Measurements from ENCODE around the gene AGRP.

The AGRP gene

DNA sequence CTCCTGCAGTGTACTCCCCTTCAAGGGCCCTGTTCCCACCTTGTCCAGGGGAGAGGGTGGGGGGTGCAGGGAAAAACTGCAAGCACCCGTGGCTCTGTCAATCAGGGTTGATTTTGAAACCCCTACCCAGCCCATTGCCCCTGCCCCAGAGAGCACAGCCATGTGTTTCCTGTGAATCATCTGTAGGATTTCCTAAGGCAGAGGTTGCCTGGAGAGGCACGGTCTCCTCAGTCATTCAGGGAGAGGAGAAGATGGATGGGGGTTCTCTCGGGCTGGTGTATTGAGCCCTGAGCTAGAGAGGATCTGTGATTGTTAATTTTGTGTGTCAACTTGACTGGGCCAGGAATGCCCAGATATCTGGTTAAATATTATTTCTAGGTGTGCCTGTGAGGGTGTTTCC, 3.5 kb upstream of the AGRP start:
- H2BK12ac ChIP-seq (ENCODE audit: low read length), result no peak overlapping the region
- H3K9ac ChIP-seq (ENCODE audit: low read depth, low read length, poor library complexity), result no peak overlapping the region
- H3K9me3 ChIP-seq (replicated peaks in 1 of 2; ENCODE audit: control insufficient read depth in 2 of 2, insufficient read depth in 1 of 2, low read depth in 1 of 2, low read length in 2 of 2), result no peaks in the 10 kb centered on the region
- H3K27me3 ChIP-seq (ENCODE audit: control insufficient read depth in 3 of 3, insufficient read depth in 3 of 3, low read depth in 1 of 3, low read length in 3 of 3), result no peaks in the 10 kb centered on the region
- no peak overlapping the region for H3K27ac ChIP-seq (replicated peaks; ENCODE audit: low read length)
- H4K91ac ChIP-seq (ENCODE audit: low read depth, low read length, poor library complexity), result no peak overlapping the region
- no peak overlapping the region for H2BK120ac ChIP-seq (ENCODE audit: low read depth, low read length)
- no peak overlapping the region for H3K4ac ChIP-seq (ENCODE audit: low read length)
- no peak overlapping the region for H2BK15ac ChIP-seq (ENCODE audit: low read length)
- DNase-seq (ENCODE audit: low spot score), result no peak
- peaks cover 0 to 16% of the 10 kb centered on the region in 2 donors for H3K36me3 ChIP-seq (replicated peaks in 1 of 2; ENCODE audit: control insufficient read depth in 2 of 2, insufficient read depth in 2 of 2, low read length in 2 of 2)
- no peaks in the 10 kb centered on the region for H3K79me1 ChIP-seq (ENCODE audit: low read depth, low read length)
- H4K8ac ChIP-seq (ENCODE audit: low read depth, low read length), result no peak overlapping the region
- H2BK5ac ChIP-seq (ENCODE audit: low read length), result no peak overlapping the region
- no peak overlapping the region for H2AFZ ChIP-seq (ENCODE audit: low read length)
- no peak overlapping the region for H3K4me3 ChIP-seq (ENCODE audit: low read length in 2 of 2)
- peak overlapping the region; percentile 32 for H2AK5ac ChIP-seq (ENCODE audit: low read depth, low read length)
- no peak overlapping the region for H3K14ac ChIP-seq (ENCODE audit: low read length)
- no peak overlapping the region for H3K4me2 ChIP-seq (ENCODE audit: insufficient read depth, low read length, poor library complexity, severe bottlenecking)
- H3K23ac ChIP-seq (ENCODE audit: low read depth, low read length, poor library complexity), result no peak overlapping the region
- peaks cover 5 to 16% of the 10 kb centered on the region in 2 donors for H3K4me1 ChIP-seq (ENCODE audit: control insufficient read depth in 2 of 2, insufficient read depth in 1 of 2, low read depth in 1 of 2, low read length in 2 of 2)
- WGBS, 2 donors (ENCODE audit: extremely low coverage in 2 of 2, insufficient read length in 2 of 2, insufficient replicate concordance in 1 of 2), result no CpG with 5 or more reads among the region's 3 CpGs
- no peak overlapping the region for H3K18ac ChIP-seq (ENCODE audit: low read length)

GRCh38 chr16:67483731-67484525, 581 bp upstream of the AGRP start:
- no peak overlapping the region for H3K27ac ChIP-seq (replicated peaks; ENCODE audit: low read length)

DNA sequence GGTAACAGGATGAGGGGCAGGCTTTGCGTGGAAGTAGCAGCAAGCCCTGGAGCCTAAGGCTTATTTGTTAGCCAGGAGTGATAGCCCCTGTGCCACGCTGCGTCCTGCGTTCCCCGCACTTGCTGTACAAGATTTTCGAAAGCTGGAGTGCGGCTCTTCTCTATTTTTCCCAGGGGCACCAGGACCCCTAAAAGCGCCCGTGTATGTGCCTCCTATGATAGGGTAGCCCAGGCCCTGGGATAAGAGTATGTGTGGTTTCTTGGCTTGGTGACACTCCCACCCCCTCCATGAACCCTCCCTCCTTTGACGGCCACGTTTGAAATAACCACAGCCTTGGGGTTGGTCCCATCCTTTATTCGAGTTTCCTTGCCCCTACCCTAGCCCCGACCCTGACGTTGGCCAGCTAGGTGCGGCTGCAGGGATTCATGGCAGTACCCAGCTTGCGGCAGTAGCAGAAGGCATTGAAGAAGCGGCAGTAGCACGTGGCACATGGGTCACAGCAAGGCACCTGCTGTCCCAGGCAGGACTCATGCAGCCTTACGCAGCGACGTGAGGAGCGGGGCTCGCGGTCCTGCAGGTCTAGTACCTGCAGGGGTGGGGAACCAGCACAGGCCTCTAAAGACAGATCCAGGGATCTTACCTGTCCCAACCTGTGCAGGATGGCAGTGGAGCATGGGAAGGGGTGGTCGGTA, 968 bp downstream of the AGRP start:
- Histone ChIP-seq H3K79me1 (ENCODE audit: low read depth, low read length) (no peaks in the 10 kb centered on the region), H3K27ac (replicated peaks; ENCODE audit: low read length) (no peak overlapping the region), H2BK120ac (ENCODE audit: low read depth, low read length) (no peak overlapping the region), H3K4me1 (ENCODE audit: control insufficient read depth in 2 of 2, insufficient read depth in 1 of 2, low read depth in 1 of 2, low read length in 2 of 2) (peaks cover 3 to 14% of the 10 kb centered on the region in 2 donors), H2BK5ac (ENCODE audit: low read length) (no peak overlapping the region), H3K4me2 (ENCODE audit: insufficient read depth, low read length, poor library complexity, severe bottlenecking) (no peak overlapping the region), H3K9ac (ENCODE audit: low read depth, low read length, poor library complexity) (no peak overlapping the region), H2AK5ac (ENCODE audit: low read depth, low read length) (no peak overlapping the region), H3K4ac (ENCODE audit: low read length) (no peak overlapping the region), H3K27me3 (ENCODE audit: control insufficient read depth in 3 of 3, insufficient read depth in 3 of 3, low read depth in 1 of 3, low read length in 3 of 3) (no peaks in the 10 kb centered on the region), H3K14ac (ENCODE audit: low read length) (no peak overlapping the region), H4K91ac (ENCODE audit: low read depth, low read length, poor library complexity) (no peak overlapping the region), H3K9me3 (replicated peaks in 1 of 2; ENCODE audit: control insufficient read depth in 2 of 2, insufficient read depth in 1 of 2, low read depth in 1 of 2, low read length in 2 of 2) (no peaks in the 10 kb centered on the region), H2AFZ (ENCODE audit: low read length) (peak overlapping the region; percentile 82), H2BK12ac (ENCODE audit: low read length) (no peak overlapping the region), H3K23ac (ENCODE audit: low read depth, low read length, poor library complexity) (no peak overlapping the region), H2BK15ac (ENCODE audit: low read length) (no peak overlapping the region), H3K36me3 (replicated peaks in 1 of 2; ENCODE audit: control insufficient read depth in 2 of 2, insufficient read depth in 2 of 2, low read length in 2 of 2) (peaks cover 0 to 16% of the 10 kb centered on the region in 2 donors), H3K4me3 (ENCODE audit: low read length in 2 of 2) (peak overlapping the region in 1 of 2 donors; percentile 67), H4K8ac (ENCODE audit: low read depth, low read length) (no peak overlapping the region), H3K18ac (ENCODE audit: low read length) (no peak overlapping the region)
- no peak for DNase-seq (ENCODE audit: low spot score)
- no CpG with 5 or more reads among the region's 25 CpGs for WGBS, 2 donors (ENCODE audit: extremely low coverage in 2 of 2, insufficient read length in 2 of 2, insufficient replicate concordance in 1 of 2)

More at GRCh38 chr16:67483731-67484525, 581 bp upstream of the AGRP start:
- no CpG with 5 or more reads among the region's 12 CpGs for WGBS, 2 donors (ENCODE audit: extremely low coverage in 2 of 2, insufficient read length in 2 of 2, insufficient replicate concordance in 1 of 2)
- H2AFZ ChIP-seq (ENCODE audit: low read length), result no peak overlapping the region
- H3K23ac ChIP-seq (ENCODE audit: low read depth, low read length, poor library complexity), result no peak overlapping the region
- no peak overlapping the region for H2BK5ac ChIP-seq (ENCODE audit: low read length)
- no peak overlapping the region for H2AK5ac ChIP-seq (ENCODE audit: low read depth, low read length)
- no peak overlapping the region for H4K8ac ChIP-seq (ENCODE audit: low read depth, low read length)
- no peak overlapping the region for H3K4me2 ChIP-seq (ENCODE audit: insufficient read depth, low read length, poor library complexity, severe bottlenecking)
- no peak overlapping the region for H2BK15ac ChIP-seq (ENCODE audit: low read length)
- H3K9me3 ChIP-seq (replicated peaks in 1 of 2; ENCODE audit: control insufficient read depth in 2 of 2, insufficient read depth in 1 of 2, low read depth in 1 of 2, low read length in 2 of 2), result no peaks in the 10 kb centered on the region
- no peak overlapping the region for H3K14ac ChIP-seq (ENCODE audit: low read length)
- H3K4me1 ChIP-seq (ENCODE audit: control insufficient read depth in 2 of 2, insufficient read depth in 1 of 2, low read depth in 1 of 2, low read length in 2 of 2), result peaks cover 4 to 16% of the 10 kb centered on the region in 2 donors
- no peak overlapping the region for H2BK12ac ChIP-seq (ENCODE audit: low read length)
- DNase-seq (ENCODE audit: low spot score), result no peak
- no peaks in the 10 kb centered on the region for H3K79me1 ChIP-seq (ENCODE audit: low read depth, low read length)
- no peak overlapping the region for H3K4ac ChIP-seq (ENCODE audit: low read length)
- no peak overlapping the region for H2BK120ac ChIP-seq (ENCODE audit: low read depth, low read length)
- no peak overlapping the region for H4K91ac ChIP-seq (ENCODE audit: low read depth, low read length, poor library complexity)
- H3K27me3 ChIP-seq (ENCODE audit: control insufficient read depth in 3 of 3, insufficient read depth in 3 of 3, low read depth in 1 of 3, low read length in 3 of 3), result no peaks in the 10 kb centered on the region
- no peak overlapping the region for H3K18ac ChIP-seq (ENCODE audit: low read length)
- no peak overlapping the region for H3K9ac ChIP-seq (ENCODE audit: low read depth, low read length, poor library complexity)
- H3K36me3 ChIP-seq (replicated peaks in 1 of 2; ENCODE audit: control insufficient read depth in 2 of 2, insufficient read depth in 2 of 2, low read length in 2 of 2), result peaks cover 0 to 16% of the 10 kb centered on the region in 2 donors
- no peak overlapping the region for H3K4me3 ChIP-seq (ENCODE audit: low read length in 2 of 2)

DNA sequence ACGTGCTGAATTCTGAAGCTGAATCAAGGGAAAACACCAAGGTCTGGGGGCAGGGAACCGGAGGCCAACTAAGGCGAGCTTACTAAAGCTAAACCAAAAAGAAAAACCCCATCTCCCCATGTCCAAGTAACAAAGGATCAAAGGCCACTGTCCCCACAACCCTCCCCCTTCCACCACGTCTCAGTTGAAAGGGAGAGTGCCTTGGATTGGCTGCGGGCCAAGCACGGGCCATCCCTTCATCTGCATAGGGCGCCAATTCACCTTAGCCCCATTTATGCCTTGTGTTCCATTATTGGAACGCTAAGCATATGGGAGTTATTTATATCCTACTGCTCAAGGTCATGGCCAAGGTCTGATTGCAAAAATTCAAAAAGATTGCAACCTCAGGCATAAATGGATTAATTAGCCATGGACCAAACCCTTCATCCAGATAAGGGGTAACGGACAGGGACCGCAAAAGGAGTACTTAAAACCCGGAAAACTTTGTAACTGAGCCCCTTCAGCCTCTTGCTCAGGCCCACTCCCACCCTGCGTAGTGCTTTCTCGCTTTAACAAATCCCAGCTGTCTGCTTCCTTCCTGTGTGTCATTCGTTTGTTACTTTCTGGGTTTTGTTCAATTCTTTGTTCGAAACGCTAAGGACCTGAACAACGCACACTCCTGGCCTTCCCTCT, 1.6 kb downstream of the AGRP start:
- H3K14ac ChIP-seq (ENCODE audit: low read length), result no peak overlapping the region
- H3K27ac ChIP-seq (replicated peaks; ENCODE audit: low read length), result no peak overlapping the region
- no peaks in the 10 kb centered on the region for H3K79me1 ChIP-seq (ENCODE audit: low read depth, low read length)
- H3K9ac ChIP-seq (ENCODE audit: low read depth, low read length, poor library complexity), result no peak overlapping the region
- no peak overlapping the region for H3K18ac ChIP-seq (ENCODE audit: low read length)
- no peak for DNase-seq (ENCODE audit: low spot score)
- H3K27me3 ChIP-seq (ENCODE audit: control insufficient read depth in 3 of 3, insufficient read depth in 3 of 3, low read depth in 1 of 3, low read length in 3 of 3), result no peaks in the 10 kb centered on the region
- no peak overlapping the region for H4K91ac ChIP-seq (ENCODE audit: low read depth, low read length, poor library complexity)
- H3K4me1 ChIP-seq (ENCODE audit: control insufficient read depth in 2 of 2, insufficient read depth in 1 of 2, low read depth in 1 of 2, low read length in 2 of 2), result peaks cover 3 to 14% of the 10 kb centered on the region in 2 donors
- no peaks in the 10 kb centered on the region for H3K9me3 ChIP-seq (replicated peaks in 1 of 2; ENCODE audit: control insufficient read depth in 2 of 2, insufficient read depth in 1 of 2, low read depth in 1 of 2, low read length in 2 of 2)
- peaks cover 0 to 16% of the 10 kb centered on the region in 2 donors for H3K36me3 ChIP-seq (replicated peaks in 1 of 2; ENCODE audit: control insufficient read depth in 2 of 2, insufficient read depth in 2 of 2, low read length in 2 of 2)
- no peak overlapping the region for H3K23ac ChIP-seq (ENCODE audit: low read depth, low read length, poor library complexity)
- no peak overlapping the region for H2BK120ac ChIP-seq (ENCODE audit: low read depth, low read length)
- no peak overlapping the region for H2BK12ac ChIP-seq (ENCODE audit: low read length)
- no peak overlapping the region for H2AK5ac ChIP-seq (ENCODE audit: low read depth, low read length)
- no peak overlapping the region for H2BK15ac ChIP-seq (ENCODE audit: low read length)
- peak overlapping the region; percentile 52 for H4K8ac ChIP-seq (ENCODE audit: low read depth, low read length)
- H3K4ac ChIP-seq (ENCODE audit: low read length), result no peak overlapping the region
- H3K4me2 ChIP-seq (ENCODE audit: insufficient read depth, low read length, poor library complexity, severe bottlenecking), result peak overlapping the region; percentile 51
- peak overlapping the region; percentile 49 to 67 for H3K4me3 ChIP-seq (ENCODE audit: low read length in 2 of 2)
- no peak overlapping the region for H2BK5ac ChIP-seq (ENCODE audit: low read length)
- peak overlapping the region; percentile 82 for H2AFZ ChIP-seq (ENCODE audit: low read length)
- WGBS, 2 donors (ENCODE audit: extremely low coverage in 2 of 2, insufficient read length in 2 of 2, insufficient replicate concordance in 1 of 2), result no CpG with 5 or more reads among the region's 17 CpGs
